ENCODE data around the gene FKBP1A. TPM values are rescaled to one million over a fixed set of nuclear protein-coding genes. Genes with fewer than 3 reads are reported as not detected.

FKBP1A gene
- total and polyA plus RNA-seq, 10 of the 15 experiments (the other 5 are each of a cell fraction or from before 2014, with no cell fraction given): 103 to 687 (median 254) TPM

DNA sequence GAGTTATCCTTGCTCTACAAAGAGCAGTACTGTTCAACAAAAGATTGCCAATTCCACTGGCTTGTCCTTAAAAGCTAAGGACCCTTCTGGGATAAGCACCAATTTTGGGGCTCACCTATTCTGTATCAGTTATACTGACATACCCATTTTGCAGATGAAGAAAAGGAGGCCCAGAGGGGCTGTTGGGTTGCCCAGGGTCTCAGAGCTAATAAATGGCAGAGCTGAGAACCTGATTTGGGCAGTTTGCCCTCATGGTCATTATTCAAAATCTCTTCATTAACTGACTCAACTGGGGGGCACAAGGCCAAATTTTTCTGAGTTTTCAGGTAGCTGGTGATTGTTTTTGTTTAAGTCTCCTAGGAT, 42.5 kb upstream of the FKBP1A start:
- DNase-seq (ENCODE audit: low read depth, low spot score) (no peak), FAIRE-seq (no peak), ATAC-seq (no peak)
- intact Hi-C loops (cut with micrococcal nuclease; ENCODE audit: unreplicated experiment) (loop anchor here (5.0 kb wide), 1 partner anchor 43 kb away; the partner anchor contains the start of gene FKBP1A), in situ Hi-C loops (cut with MboI) (loop anchor here (5.0 kb wide), 1 partner anchor 123 kb away; no protein-coding TSS in a partner anchor)
- Histone ChIP-seq H3K4me3 (no peak overlapping the region), H4K20me1 (ENCODE audit: control insufficient read depth, insufficient read depth) (peaks cover 3% of the 10 kb centered on the region; the same call in 1 of the 2 replicates), H3K9ac (ENCODE audit: control insufficient read depth, insufficient read depth, low read length) (no peak overlapping the region), H2AFZ (ENCODE audit: control insufficient read depth, low read depth, low read length) (peak overlapping the region; percentile 4; the same call in 1 of the 2 replicates), H3K27me3 (replicated peaks in 1 of 2; ENCODE audit: control insufficient read depth in 2 of 2, insufficient read depth in 2 of 2, low read length in 1 of 2) (no peaks in the 10 kb centered on the region), H3K27ac (ENCODE audit: control insufficient read depth, insufficient read depth) (no peak overlapping the region), H3K79me2 (ENCODE audit: control insufficient read depth, insufficient read depth, low read length) (no peaks in the 10 kb centered on the region), H3K9me3 (replicated peaks; ENCODE audit: control insufficient read depth, insufficient read depth, low read length) (no peaks in the 10 kb centered on the region; the same call in 2 of the 3 replicates), H3K36me3 (ENCODE audit: control insufficient read depth in 2 of 2, insufficient read depth in 2 of 2, low read length in 1 of 2) (no peaks in the 10 kb centered on the region), H3K4me1 (ENCODE audit: control insufficient read depth, insufficient read depth, low read length) (peaks cover 11% of the 10 kb centered on the region), H3K4me2 (ENCODE audit: control insufficient read depth, insufficient read depth) (no peak overlapping the region)
- no TSS peak for BruUV-seq (replicated peaks)
- TF ChIP-seq, protein P1, sequence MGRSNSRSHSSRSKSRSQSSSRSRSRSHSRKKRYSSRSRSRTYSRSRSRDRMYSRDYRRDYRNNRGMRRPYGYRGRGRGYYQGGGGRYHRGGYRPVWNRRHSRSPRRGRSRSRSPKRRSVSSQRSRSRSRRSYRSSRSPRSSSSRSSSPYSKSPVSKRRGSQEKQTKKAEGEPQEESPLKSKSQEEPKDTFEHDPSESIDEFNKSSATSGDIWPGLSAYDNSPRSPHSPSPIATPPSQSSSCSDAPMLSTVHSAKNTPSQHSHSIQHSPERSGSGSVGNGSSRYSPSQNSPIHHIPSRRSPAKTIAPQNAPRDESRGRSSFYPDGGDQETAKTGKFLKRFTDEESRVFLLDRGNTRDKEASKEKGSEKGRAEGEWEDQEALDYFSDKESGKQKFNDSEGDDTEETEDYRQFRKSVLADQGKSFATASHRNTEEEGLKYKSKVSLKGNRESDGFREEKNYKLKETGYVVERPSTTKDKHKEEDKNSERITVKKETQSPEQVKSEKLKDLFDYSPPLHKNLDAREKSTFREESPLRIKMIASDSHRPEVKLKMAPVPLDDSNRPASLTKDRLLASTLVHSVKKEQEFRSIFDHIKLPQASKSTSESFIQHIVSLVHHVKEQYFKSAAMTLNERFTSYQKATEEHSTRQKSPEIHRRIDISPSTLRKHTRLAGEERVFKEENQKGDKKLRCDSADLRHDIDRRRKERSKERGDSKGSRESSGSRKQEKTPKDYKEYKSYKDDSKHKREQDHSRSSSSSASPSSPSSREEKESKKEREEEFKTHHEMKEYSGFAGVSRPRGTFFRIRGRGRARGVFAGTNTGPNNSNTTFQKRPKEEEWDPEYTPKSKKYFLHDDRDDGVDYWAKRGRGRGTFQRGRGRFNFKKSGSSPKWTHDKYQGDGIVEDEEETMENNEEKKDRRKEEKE (IDR thresholded peaks at IDR 0.05): no peak
- TF ChIP-seq, protein P2, sequence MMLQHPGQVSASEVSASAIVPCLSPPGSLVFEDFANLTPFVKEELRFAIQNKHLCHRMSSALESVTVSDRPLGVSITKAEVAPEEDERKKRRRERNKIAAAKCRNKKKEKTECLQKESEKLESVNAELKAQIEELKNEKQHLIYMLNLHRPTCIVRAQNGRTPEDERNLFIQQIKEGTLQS (IDR thresholded peaks at IDR 0.05; ENCODE audit: borderline replicate concordance, extremely low read depth, low read depth, low read length): no peak
- no peak for TF ChIP-seq SREBF1 (IDR thresholded peaks at IDR 0.05; ENCODE audit: low read length)
- TF ChIP-seq PAX8 (IDR thresholded peaks at IDR 0.05): no peak
- TF ChIP-seq, protein P3, sequence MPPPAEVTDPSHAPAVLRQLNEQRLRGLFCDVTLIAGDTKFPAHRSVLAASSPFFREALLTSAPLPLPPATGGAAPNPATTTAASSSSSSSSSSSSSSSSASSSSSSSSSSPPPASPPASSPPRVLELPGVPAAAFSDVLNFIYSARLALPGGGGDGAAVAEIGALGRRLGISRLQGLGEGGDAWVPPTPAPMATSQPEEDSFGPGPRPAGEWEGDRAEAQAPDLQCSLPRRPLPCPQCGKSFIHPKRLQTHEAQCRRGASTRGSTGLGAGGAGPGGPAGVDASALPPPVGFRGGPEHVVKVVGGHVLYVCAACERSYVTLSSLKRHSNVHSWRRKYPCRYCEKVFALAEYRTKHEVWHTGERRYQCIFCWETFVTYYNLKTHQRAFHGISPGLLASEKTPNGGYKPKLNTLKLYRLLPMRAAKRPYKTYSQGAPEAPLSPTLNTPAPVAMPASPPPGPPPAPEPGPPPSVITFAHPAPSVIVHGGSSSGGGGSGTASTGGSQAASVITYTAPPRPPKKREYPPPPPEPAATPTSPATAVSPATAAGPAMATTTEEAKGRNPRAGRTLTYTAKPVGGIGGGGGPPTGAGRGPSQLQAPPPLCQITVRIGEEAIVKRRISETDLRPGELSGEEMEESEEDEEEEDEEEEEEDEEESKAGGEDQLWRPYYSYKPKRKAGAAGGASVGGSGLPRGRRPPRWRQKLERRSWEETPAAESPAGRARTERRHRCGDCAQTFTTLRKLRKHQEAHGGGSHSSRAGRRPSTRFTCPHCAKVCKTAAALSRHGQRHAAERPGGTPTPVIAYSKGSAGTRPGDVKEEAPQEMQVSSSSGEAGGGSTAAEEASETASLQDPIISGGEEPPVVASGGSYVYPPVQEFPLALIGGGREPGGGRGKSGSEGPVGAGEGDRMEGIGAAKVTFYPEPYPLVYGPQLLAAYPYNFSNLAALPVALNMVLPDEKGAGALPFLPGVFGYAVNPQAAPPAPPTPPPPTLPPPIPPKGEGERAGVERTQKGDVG (CRISPR knock-in tag; IDR thresholded peaks at IDR 0.05): no peak
- TF ChIP-seq CBX5 (IDR thresholded peaks at IDR 0.05; ENCODE audit: low read depth): no peak
- no peak for TF ChIP-seq NR2C1 (IDR thresholded peaks at IDR 0.05)
- TF ChIP-seq PAX5 (IDR thresholded peaks at IDR 0.05; ENCODE audit: borderline replicate concordance, low read depth, low read length): no peak
- no peak for TF ChIP-seq KAT2A (conservative IDR thresholded peaks at IDR 0.05; ENCODE audit: control insufficient read depth, low read depth, low read length)
- no peak for TF ChIP-seq SRF (IDR thresholded peaks at IDR 0.05; ENCODE audit: low read depth in 2 of 2, low read length in 2 of 2)
- TF ChIP-seq MYC (IDR thresholded peaks at IDR 0.05; ENCODE audit: insufficient read depth, insufficient read length, insufficient replicate concordance, low read length, severe bottlenecking): no peak
- TF ChIP-seq ZNF24 (IDR thresholded peaks at IDR 0.05): no peak
- TF ChIP-seq, protein P4, sequence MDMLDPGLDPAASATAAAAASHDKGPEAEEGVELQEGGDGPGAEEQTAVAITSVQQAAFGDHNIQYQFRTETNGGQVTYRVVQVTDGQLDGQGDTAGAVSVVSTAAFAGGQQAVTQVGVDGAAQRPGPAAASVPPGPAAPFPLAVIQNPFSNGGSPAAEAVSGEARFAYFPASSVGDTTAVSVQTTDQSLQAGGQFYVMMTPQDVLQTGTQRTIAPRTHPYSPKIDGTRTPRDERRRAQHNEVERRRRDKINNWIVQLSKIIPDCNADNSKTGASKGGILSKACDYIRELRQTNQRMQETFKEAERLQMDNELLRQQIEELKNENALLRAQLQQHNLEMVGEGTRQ (IDR thresholded peaks at IDR 0.05; ENCODE audit: borderline replicate concordance, low read depth, low read length): no peak
- TF ChIP-seq, protein P5, sequence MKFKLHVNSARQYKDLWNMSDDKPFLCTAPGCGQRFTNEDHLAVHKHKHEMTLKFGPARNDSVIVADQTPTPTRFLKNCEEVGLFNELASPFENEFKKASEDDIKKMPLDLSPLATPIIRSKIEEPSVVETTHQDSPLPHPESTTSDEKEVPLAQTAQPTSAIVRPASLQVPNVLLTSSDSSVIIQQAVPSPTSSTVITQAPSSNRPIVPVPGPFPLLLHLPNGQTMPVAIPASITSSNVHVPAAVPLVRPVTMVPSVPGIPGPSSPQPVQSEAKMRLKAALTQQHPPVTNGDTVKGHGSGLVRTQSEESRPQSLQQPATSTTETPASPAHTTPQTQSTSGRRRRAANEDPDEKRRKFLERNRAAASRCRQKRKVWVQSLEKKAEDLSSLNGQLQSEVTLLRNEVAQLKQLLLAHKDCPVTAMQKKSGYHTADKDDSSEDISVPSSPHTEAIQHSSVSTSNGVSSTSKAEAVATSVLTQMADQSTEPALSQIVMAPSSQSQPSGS (IDR thresholded peaks at IDR 0.05; ENCODE audit: low read length): no peak
- POLR2A ChIA-PET: no interaction called here
- SMC1A ChIA-PET (ENCODE audit: uncharacterized antibody, unreplicated experiment): interaction anchor here (0.6 to 4.9 kb wide), 15 partner anchors 9 to 466 kb away, joined by 3 to 32 read pairs (median 4); partner anchors contain the start of gene SDCBP2
- CTCF ChIA-PET: interaction anchor here (0.6 to 7.2 kb wide), 15 partner anchors 12 to 299 kb away, joined by 3 to 65 read pairs (median 11); partner anchors contain the start of genes FKBP1A and NSFL1C
- RAD21 ChIA-PET (ENCODE audit: unreplicated experiment): interaction anchor here (0.8 to 3.6 kb wide), 10 partner anchors 11 to 123 kb away, joined by 3 to 15 read pairs (median 4); partner anchors contain the start of gene SDCBP2

Data from GM12878 (cell line).